HG02973 (cell line): ENCODE data around the gene SPATA9.
"Not testable (repeated sequence)": the region's sequence is repeated elsewhere in the genome, so short reads cannot be mapped to it uniquely, and the experiment has no call there.

Experiments
- ATAC-seq: cut with Tn5 transposase; IDR thresholded peaks from one replicate; pipeline ENCODE4 v1.9.1; 2021; ENCODE audit warnings: moderate library complexity; ENCODE audit not compliant: unreplicated experiment

Gene SPATA9

GRCh38 chr5:95646569-95647431, 36.0 kb downstream of the SPATA9 start, which contains the start of gene RFESD:
Gene RFESD, plus strand, starts transcription at chr5:95646777. Its CDS starts 5,495 bp downstream, at chr5:95652272.
- peak; percentile 96 for ATAC-seq

- not testable (repeated sequence) for ATAC-seq
Measured at GRCh38 chr5:95646226-95646568, 36.6 kb downstream of the SPATA9 start.

- peak; percentile 37 for ATAC-seq
Measured at GRCh38 chr5:95644351-95645042, 38.3 kb downstream of the SPATA9 start.

DNA sequence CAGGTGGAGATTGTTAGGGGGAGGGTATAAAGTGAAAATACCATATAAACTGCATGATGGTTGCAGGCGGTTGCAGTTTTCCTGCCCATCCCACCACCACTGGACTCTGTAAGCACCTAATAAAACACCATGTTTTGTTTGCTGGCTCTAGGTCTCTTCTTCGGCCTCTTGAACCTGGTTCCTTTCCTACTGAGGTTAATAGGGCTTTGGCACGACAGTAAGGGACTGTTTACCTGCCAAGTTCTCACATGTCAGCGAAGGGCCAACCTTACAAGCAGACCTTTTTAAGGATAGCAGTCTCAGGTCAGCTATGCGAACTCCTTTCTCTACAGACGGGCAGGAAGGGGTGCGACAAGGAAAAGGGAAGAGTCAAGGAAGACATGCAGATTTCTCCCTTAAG, 39.6 kb downstream of the SPATA9 start:
- ATAC-seq = no peak

DNA sequence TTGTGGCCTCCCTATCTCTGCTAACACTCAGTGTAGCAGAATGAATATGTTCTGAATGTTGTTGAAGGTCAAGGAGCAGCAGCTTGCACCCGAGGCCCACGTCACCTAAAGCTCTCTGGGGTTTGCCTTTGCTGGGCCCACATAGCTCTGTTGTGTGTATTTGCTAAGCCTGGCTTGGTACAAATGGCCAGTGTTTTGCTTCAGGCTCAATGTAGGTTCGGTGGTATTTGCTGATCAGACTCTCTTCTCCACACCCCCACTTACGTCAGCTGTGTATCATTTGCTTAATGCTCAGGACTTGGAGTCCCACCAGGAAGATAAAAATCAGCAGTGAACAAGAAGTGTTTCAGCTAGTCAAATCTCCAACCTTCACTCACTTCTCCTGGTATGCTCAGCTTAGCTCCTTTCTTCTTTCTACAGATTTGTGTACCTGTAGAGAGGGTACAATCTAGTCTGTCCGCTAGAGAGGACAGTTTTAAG, 41.0 kb downstream of the SPATA9 start:
- ATAC-seq = no peak

- no peak for ATAC-seq
Measured at GRCh38 chr5:95638632-95639031, 44.2 kb downstream of the SPATA9 start.

- no peak for ATAC-seq
Measured at GRCh38 chr5:95634081-95634480, 48.7 kb downstream of the SPATA9 start.

GRCh38 chr5:95633671-95634070, 49.1 kb downstream of the SPATA9 start:
- no peak for ATAC-seq

DNA sequence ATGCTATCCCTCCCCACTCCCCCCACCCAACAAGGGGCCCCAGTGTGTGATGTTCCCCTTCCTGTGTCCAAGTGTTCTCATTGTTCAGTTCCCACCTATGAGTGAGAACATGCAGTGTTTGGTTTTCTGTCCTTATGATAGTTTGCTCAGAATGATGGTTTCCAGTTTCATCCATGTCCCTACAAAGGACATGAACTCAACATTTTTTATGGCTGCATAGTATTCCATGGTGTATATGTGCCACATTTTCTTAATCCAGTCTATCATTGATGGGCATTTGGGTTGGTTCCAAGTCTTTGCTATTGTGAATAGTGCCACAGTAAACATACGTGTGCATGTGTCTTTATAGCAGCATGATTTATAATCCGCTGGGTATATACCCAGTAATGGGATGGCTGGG, 49.8 kb downstream of the SPATA9 start:
- ATAC-seq = not testable (repeated sequence)

GRCh38 chr5:95631991-95632675, 50.7 kb downstream of the SPATA9 start:
- peak; percentile 93 for ATAC-seq

DNA sequence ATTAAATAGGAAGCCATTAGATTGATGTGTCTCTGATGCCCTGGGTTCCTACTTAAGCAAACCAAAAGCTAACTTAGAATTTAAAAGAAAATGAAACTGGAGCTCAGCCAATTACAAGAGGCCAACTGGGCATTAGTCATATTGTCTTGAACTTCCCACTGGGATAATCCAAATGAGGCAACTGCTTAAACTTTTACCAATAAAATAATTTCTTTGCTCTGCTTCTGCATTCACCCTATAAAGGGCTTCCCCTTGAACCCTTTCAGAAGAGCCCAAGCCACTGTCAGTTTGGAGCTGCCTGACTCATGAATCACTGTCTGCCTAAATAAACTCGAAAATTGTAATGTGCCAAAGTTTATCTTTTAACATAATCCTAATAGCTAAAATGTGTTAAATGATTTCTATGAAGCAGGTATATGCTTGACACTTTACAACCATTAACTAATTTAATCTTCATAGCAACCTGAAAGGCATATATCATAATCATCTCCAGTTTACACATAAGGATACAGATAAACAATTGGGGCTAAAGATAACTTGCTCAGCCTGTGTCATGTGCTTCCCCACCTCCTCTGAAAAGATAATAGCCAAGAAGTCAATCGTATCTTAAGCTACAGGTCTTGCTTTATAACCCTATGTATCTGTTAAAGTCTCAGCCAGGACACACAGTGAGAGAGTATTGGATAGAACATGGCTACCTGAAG, 51.4 kb downstream of the SPATA9 start:
- ATAC-seq = peak; percentile 13

GRCh38 chr5:95630394-95630917, 52.3 kb downstream of the SPATA9 start:
- ATAC-seq = no peak

GRCh38 chr5:95628933-95629332, 53.9 kb downstream of the SPATA9 start:
- no peak for ATAC-seq

GRCh38 chr5:95627971-95628810, 54.6 kb downstream of the SPATA9 start:
- ATAC-seq = no peak

GRCh38 chr5:95626701-95627100, 56.1 kb downstream of the SPATA9 start:
- no peak for ATAC-seq

DNA sequence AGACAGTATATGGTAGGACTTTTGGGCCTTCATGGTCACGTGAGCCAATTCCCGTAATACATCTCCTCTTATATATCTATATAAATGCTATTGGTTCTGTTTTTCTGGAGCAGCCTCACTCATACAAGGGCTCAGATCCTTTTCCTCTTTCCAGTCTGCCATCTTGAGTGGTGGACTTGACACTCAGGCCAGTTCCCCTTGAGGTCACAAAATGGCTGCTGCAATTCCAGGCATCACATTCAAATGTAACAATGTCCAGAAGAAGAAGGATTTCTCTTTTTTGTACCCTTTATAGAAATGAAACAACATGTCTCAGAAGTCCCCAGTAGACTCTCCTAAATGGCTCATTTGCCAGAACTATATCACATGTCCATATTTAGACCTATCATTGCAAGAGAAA, 58.4 kb downstream of the SPATA9 start:
- no peak for ATAC-seq

DNA sequence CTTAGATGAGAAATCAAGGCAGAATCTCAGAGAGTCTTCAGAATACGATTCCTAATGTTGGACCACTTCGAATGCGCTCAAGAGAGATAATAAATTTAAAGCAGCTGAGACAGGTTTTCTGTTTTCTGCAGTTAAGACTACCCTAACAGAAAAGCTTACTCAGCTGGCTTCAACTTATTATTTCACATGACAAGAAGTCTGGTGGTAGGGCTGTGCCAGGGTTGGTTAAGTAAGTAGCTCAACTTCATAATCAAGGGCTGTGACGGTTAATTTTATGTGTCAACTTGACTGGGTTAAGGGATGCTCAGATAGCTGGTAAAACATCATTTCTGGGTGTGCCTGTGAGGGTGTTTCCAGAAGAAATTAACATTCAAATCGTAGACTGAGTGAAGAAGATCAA, 59.1 kb downstream of the SPATA9 start:
- ATAC-seq = no peak

DNA sequence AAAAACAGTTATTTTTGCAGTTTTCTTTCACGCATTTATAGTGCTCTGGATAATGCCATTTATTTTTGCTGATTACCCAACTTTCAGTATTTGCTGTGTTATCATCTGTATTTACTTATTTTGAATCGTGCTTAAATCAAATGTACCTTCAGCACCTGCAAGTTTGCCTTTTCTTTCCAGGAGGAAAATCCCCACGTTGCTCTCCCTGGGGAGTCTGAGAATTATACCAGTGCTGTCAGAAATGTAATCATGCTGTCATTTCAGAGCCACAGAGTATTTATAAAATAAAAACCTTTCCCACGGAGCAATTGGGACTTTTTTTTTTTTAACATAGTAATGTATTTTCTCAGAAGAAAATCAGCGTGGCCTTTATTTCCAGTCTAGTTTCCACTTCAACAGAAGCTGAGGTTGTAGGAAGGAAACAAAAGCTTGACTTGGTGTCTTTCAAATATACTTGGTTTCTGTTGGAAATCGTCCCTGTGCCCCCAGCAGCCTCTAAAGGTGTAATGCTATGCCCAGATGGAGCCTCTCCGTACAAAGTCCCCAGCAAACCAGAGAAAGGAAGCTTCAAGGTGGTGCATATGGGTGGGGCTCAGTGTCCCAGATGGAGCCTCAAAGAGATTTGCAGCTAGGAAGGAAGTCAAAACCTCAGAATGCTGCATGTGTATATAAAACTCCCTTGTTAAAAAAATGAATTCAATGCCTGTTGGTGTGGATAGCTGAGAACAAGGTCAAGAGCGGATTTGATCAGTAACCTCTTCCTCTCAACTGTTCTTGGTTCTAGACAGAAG, 60.8 kb downstream of the SPATA9 start:
- no peak for ATAC-seq
